ENCODE results near the gene ZRANB1. TPM values are rescaled to one million over a fixed set of nuclear protein-coding genes. Genes with fewer than 3 reads are reported as not detected.

ZRANB1 gene
- total RNA-seq, 1 donor from 2014 or later = 24.5 TPM

DNA sequence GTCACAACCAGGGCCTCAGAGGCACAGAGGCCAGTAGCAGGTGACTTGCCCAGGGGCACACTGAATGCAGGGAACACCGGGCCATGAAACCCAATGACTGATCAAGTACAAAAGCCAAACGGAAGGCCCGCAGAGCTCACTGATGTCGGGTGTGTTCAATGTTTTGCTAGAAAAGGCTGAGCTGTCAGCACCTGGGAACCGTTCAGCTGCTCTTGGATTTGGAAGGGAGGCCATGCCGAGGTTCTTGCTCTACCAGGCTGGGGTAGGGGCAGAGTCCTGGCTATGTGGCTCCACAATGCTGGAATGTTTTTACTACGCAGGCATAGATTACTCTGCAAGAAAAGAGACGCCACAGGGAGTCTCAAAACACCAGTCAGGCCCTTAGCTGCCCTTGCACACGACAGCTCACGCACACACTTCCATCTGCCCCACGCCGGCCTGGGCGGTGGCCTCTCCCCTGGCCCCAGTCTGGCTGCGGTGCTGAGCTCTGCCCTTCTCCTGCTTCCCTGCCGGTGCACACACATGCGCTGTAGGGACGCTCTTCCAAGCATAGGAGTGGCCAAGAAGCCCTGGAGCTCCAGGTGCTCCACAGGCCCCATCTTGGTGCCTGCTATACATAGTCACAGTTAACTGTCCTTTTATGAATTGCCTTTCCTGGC lies 79.9 kb downstream of the ZRANB1 start:
- DNase-seq (ENCODE audit: extremely low spot score, unreplicated experiment) = no peak
- Mint-ChIP-seq H3K36me3 (peaks cover 36% of the 10 kb centered on the region), H3K4me3 (no peak overlapping the region), H3K4me1 (ENCODE audit: unreplicated experiment) (peaks cover 36% of the 10 kb centered on the region), H3K27me3 (no peaks in the 10 kb centered on the region), H3K27ac (no peak overlapping the region), H3K9me3 (peaks cover 7% of the 10 kb centered on the region)
- TF ChIP-seq, protein P1, sequence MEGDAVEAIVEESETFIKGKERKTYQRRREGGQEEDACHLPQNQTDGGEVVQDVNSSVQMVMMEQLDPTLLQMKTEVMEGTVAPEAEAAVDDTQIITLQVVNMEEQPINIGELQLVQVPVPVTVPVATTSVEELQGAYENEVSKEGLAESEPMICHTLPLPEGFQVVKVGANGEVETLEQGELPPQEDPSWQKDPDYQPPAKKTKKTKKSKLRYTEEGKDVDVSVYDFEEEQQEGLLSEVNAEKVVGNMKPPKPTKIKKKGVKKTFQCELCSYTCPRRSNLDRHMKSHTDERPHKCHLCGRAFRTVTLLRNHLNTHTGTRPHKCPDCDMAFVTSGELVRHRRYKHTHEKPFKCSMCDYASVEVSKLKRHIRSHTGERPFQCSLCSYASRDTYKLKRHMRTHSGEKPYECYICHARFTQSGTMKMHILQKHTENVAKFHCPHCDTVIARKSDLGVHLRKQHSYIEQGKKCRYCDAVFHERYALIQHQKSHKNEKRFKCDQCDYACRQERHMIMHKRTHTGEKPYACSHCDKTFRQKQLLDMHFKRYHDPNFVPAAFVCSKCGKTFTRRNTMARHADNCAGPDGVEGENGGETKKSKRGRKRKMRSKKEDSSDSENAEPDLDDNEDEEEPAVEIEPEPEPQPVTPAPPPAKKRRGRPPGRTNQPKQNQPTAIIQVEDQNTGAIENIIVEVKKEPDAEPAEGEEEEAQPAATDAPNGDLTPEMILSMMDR (conservative IDR thresholded peaks at IDR 0.05) = no peak

DNA sequence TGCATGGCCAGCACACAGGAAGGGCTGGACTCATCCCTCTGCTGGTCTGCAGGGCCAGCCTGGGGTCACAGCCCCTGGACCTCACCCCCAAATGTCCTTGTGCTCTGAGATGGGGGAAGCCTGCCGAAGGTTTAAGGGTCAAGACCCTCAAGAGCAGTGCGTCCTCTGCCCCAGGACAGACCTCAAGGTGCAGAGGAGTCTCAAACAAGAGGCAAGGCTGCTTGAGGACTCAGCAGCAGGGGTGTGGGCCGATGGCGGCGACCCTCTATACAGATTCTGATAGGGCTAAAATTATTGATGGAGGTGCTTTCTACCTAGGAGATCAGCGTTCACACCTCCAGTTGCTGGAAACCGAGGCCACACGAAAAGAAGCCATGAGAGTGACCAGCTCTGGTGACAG lies 80.7 kb downstream of the ZRANB1 start:
- H3K27me3 Mint-ChIP-seq = no peaks in the 10 kb centered on the region
- H3K36me3 Mint-ChIP-seq = peaks cover 30% of the 10 kb centered on the region
- peaks cover 38% of the 10 kb centered on the region for H3K4me1 Mint-ChIP-seq (ENCODE audit: unreplicated experiment)
- TF ChIP-seq, protein P1 (conservative IDR thresholded peaks at IDR 0.05) = no peak
- no peak overlapping the region for H3K27ac Mint-ChIP-seq
- no peak for DNase-seq (ENCODE audit: extremely low spot score, unreplicated experiment)
- H3K4me3 Mint-ChIP-seq = no peak overlapping the region
- H3K9me3 Mint-ChIP-seq = peaks cover 7% of the 10 kb centered on the region

DNA sequence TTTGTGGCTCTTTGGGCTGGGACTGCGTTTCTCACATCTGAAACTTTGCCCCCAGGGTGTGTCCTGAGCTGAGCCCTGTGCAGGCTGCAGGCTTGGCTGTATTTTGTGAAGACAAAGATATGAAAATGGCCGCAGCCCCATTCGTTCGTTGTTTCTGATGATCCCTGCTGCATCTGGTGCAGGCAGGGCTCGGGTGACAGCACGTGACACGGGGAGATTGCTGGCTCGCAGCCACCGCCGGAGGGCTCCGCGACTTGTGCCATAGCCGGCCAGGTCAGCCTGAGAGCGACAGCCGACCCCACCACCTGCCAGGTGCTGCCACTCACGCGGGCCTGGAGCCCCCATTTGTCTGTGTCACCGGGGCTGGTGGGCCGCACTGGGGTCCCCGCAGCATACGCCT lies 81.3 kb downstream of the ZRANB1 start:
- Mint-ChIP-seq H3K36me3 (peaks cover 30% of the 10 kb centered on the region), H3K9me3 (peaks cover 7% of the 10 kb centered on the region), H3K4me3 (peak overlapping the region; percentile 23), H3K27me3 (no peaks in the 10 kb centered on the region), H3K27ac (peak overlapping the region; percentile 29), H3K4me1 (ENCODE audit: unreplicated experiment) (peaks cover 44% of the 10 kb centered on the region)
- no peak for DNase-seq (ENCODE audit: extremely low spot score, unreplicated experiment)
- TF ChIP-seq, protein P1 (conservative IDR thresholded peaks at IDR 0.05) = no peak

DNA sequence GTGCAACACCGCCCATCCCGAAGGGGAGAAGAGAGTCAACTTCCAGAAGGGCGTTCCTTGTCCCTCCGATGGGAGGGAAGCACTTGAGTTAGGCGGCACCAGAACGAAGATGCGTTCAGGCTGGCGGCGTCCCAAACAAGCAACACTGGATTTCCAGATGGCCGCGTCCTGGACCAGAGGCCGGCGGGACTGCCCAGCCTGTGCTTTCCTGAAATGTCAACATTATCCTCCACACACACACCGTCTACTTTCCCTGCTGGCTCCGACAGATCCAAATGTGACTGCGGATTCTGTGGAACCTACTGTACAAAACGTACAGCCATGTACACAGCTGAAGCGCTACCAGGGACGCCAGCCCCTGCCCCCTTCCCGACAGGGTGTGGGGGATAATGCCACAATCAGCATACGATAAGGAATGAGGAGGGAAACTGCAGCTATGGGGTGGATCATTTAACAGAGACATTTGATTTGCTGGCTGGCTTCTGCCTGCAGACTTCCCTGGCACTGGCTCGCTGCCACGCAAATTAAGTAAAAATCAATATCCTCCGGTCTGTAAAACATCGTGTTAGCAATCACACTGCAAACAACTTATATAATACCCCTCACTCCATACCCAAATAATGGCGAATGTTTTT lies 82.1 kb downstream of the ZRANB1 start:
- DNase-seq (ENCODE audit: extremely low spot score, unreplicated experiment) = no peak
- peak overlapping the region; percentile 5 for H3K27ac Mint-ChIP-seq
- peak overlapping the region; percentile 53 for H3K4me3 Mint-ChIP-seq
- H3K4me1 Mint-ChIP-seq (ENCODE audit: unreplicated experiment) = peaks cover 51% of the 10 kb centered on the region
- H3K36me3 Mint-ChIP-seq = peaks cover 34% of the 10 kb centered on the region
- TF ChIP-seq, protein P1 (conservative IDR thresholded peaks at IDR 0.05) = no peak
- H3K9me3 Mint-ChIP-seq = peaks cover 7% of the 10 kb centered on the region
- H3K27me3 Mint-ChIP-seq = no peaks in the 10 kb centered on the region

DNA sequence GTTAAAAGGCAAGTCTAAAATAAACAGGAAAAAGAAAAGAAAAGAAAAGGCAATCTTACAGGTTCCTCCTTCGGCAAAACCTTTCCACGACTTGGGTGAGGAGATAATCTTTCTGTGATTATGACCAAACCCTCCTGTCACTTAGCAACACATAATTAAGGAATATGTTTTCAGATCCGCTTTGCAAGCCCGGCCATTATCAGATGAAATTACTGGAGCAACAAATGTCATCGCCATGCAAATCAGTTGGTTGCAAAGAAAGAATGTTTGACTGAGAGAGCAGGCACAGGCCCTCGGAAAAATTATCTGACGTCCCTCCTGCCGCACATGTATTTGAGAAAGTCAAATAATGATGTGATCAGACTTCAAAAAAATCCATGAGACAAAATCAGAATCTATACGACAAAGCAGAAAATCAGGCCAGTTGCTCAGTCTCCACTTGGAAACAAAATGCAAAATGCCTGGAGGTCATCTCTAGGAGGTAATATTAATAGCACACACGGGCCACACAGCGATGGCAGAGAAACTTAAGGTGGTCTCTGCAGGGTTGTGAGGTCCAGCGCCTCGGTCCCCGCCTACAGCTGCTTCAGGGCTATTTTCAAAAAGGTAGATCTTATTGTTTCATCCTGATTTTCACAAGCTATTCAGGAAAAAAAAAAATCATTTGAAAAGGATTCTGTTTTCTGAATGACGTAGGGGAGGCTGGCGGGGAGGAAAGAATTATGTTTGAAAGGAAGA lies 82.7 kb downstream of the ZRANB1 start:
- TF ChIP-seq, protein P1 (conservative IDR thresholded peaks at IDR 0.05) = no peak
- DNase-seq (ENCODE audit: extremely low spot score, unreplicated experiment) = no peak
- peaks cover 2% of the 10 kb centered on the region for H3K9me3 Mint-ChIP-seq
- H3K27me3 Mint-ChIP-seq = no peaks in the 10 kb centered on the region
- peaks cover 32% of the 10 kb centered on the region for H3K36me3 Mint-ChIP-seq
- peaks cover 56% of the 10 kb centered on the region for H3K4me1 Mint-ChIP-seq (ENCODE audit: unreplicated experiment)
- peak overlapping the region; percentile 65 for H3K4me3 Mint-ChIP-seq
- H3K27ac Mint-ChIP-seq = peak overlapping the region; percentile 5
